HG02970 (cell line): ENCODE results near the gene XPNPEP3.
"Not testable (repeated sequence)": the region's sequence is repeated elsewhere in the genome, so short reads cannot be mapped to it uniquely, and the experiment has no call there.

Experiments
- ATAC-seq: cut with Tn5 transposase; IDR thresholded peaks from one replicate; pipeline ENCODE4 v1.9.1; 2021; ENCODE audit warnings: mild to moderate bottlenecking, moderate library complexity, moderate number of reproducible peaks; ENCODE audit not compliant: unreplicated experiment, low FRiP score

Gene XPNPEP3

DNA sequence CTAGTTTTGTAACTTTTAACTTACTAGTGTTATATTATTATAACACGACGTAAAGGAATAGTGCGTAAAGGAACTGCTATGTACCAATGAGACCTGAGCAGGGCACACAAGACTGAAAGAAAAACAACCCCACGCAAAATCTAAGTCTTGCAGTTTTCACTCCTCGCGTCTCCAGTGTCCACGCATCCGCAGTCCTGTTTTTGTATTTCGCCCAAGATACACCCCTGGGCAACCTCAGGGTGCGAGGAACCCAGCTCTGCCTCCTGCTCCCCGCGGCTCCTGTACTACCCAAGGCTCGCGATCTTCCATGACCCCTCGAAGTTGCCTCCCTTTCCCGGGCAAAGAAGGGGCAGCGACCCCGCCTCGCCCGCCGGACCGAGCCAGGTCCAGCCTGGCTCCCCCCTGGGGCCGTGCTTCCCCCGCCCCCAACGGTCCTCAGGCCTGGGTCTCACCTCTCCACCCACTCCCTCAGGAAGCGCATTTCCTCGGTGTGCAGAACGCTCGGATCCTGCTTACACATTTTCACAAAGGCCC lies 902 bp upstream of the XPNPEP3 start:
- peak; percentile 9 for ATAC-seq

DNA sequence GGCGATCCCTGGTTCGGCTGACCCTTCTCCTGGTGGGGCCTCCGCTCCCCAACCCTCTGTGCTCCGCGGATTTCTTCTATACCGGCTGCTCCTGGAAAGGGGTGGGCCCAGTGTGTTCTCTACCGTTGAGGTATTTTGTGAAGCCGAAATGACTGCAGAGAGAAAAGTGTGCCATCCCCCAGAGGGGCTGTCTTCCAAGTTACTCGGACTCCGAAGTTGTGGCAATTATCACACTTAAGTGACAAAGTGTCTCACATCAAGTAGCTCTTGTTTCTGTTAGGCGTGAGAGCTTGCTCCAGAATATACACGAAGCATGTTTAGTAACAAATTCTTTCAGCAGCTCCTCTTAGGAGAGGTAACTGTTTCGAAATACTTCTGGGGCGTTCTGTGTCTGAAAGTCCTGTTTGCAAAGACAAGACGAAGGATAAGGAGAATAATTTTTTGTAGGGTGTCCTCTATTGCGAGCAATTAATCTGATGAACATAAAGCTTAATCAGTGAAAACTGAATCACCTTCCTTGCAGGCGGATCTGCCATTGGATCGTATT lies 434 bp downstream of the XPNPEP3 start:
- ATAC-seq: no peak

GRCh38 chr22:40862013-40862412 lies 5.1 kb downstream of the XPNPEP3 start, which contains the start of gene DNAJB7:
Gene DNAJB7 (minus strand): TSS chr22:40862113. CDS start chr22:40861994, 119 bp downstream.
- ATAC-seq: no peak

GRCh38 chr22:40862537-40862936 lies 5.6 kb downstream of the XPNPEP3 start:
- ATAC-seq: no peak

DNA sequence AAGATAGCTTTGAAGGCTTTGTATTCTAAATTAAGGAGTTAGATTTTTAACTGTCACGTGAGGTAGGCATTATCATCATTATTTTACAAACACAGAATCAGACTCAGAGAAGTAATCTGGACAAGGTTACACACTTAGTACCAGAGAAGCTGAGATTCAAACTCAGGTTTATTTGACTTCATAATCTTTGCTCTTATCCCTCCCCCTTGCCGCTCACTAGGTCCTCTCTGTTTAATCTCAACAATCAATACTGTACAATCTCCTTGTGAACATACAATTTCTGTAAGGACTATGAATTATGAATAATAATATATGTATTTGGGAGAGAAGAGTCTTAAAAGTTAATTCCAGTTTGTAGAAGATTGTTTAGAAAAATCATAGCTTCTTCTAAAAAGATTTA lies 10.2 kb downstream of the XPNPEP3 start:
- ATAC-seq: no peak

- not testable (repeated sequence) for ATAC-seq
Observed at GRCh38 chr22:40868379-40868778, 11.4 kb downstream of the XPNPEP3 start.

DNA sequence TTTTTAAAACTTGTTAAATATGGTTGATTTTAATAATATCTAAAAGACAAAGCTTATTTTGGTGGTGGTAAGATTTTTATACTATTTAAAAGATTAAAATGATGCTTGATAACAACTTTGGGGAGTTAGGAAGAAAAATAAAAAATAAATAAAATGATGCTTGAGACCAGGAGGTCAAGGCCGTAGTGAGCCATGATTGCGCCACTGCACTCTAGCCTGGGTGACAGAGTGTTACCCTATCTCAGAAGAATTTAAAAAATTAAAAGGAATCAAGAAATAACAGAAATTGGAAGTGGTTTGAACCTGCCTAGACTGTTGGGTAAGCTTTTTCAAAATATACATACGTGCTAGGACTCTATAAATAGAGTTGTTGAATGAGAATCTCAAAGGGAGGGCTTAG lies 17.1 kb downstream of the XPNPEP3 start:
- ATAC-seq: no peak

GRCh38 chr22:40875111-40875510 lies 18.2 kb downstream of the XPNPEP3 start:
- no peak for ATAC-seq

DNA sequence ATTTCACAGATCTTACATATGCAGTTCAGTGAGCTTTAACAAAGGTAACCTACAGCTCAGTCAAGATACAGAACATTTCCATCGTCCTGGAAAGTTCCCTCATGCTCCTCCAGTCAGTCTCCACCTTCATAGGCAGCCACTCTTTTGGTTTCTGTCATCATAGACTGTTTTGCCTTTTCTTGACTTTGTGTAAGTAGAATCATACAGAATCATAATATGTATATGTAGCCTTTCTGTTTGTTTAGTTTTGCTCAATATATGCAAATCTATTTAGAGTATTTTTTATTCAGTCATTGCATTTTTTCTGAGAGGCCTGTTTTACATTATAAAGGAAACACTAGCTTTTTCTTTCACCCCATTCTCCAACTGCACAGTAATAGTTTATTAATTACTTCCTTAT lies 20.0 kb downstream of the XPNPEP3 start:
- ATAC-seq: no peak

GRCh38 chr22:40877488-40877887 lies 20.5 kb downstream of the XPNPEP3 start:
- ATAC-seq: no peak

DNA sequence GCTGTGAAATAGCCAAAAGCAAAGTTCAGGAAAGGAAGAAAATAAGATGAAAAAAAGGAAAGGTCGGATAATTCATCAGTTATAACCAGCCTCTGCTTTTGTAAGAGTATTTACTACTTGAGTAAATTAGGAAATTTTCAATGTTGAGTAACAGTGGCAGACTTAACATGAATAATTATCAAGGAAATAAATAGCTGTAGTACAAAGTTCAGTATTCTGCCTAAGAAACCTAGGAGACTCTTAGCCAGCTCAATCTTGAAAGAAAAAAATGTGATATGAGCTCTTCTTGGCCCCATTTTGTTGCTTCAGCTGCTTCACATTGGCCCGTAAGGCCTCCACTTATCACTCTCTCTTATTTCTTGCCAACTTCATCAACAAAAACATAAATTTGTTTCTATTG lies 22.0 kb downstream of the XPNPEP3 start:
- no peak for ATAC-seq

- no peak for ATAC-seq
Observed at GRCh38 chr22:40889116-40889515, 32.2 kb downstream of the XPNPEP3 start.

GRCh38 chr22:40890881-40891280 lies 33.9 kb downstream of the XPNPEP3 start:
- no peak for ATAC-seq

DNA sequence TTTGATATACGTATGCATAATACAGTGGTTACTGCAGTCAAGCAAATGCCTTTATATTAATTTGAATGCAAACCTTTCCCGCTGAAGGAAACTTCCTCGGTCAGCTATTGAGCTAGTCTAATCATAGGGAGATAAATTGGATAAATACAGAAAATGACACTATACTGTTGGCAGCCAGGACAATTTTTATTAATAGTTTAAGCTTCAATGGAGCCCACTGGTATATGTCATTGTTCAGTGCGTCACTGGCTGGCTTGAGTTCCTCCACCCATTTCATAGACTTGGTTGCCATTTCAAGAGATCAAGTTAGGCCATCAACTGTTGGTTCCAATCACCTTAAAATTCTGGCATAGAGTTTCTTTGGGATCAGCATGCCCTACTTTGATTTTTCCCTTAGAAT lies 37.5 kb downstream of the XPNPEP3 start:
- ATAC-seq: no peak

GRCh38 chr22:40898850-40899357 lies 42.0 kb downstream of the XPNPEP3 start:
- ATAC-seq: no peak

DNA sequence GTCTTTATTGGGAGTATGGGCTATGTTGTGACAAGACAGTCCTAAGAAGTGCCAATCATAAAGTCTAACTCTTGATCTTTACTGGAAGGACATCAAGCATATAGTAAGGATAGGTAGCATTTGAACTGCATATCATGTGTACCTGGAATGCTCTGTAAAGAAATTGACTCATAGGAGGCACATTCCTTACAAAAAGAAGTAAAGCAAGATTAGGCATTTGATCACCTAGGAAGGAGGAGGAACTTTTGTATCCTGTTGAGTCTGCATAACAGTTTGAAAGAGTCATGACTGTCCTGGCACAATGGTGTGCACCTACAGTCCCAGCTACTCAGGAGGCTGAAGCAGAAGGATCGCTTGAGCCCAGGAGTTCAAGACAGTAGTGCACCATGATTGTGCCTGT lies 47.2 kb downstream of the XPNPEP3 start:
- ATAC-seq: no peak

GRCh38 chr22:40908895-40909294 lies 51.9 kb downstream of the XPNPEP3 start:
- ATAC-seq: no peak

DNA sequence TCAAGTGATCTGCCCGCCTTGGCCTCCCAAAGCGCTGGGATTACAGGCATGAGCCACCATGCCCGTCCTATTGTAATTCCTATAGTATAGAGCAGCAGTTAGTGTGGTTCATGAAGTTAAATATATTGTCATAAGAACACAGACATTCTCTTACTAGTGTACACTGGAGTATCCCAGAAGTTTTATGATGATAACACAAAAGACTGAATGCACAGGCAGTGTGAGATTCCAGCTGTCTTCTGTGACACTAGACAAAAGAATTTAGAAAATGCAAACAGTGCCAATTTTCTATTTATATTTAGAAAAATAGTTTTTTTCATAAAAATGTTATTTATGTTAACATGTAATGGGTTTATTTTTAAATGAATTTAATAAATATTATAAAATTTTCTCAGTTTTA lies 54.8 kb downstream of the XPNPEP3 start:
- no peak for ATAC-seq

DNA sequence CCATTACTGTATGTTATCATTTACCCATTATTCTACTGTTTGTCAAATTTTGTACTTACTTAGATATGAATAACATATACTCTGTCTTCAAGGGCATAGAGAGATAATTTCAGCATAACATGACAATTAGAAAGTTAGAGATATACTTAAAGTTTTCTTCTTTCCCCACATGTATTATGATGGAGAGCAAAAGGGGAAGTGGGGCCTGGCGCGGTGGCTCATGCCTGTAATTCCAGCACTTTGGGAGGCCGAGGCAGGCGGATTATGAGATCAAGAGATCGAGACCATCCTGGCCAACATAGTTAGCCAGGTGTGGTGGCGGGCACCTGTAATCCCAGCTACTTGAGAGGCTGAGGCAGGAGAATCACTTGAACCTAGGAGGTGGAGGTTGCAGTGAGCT lies 56.0 kb downstream of the XPNPEP3 start:
- not testable (repeated sequence) for ATAC-seq

DNA sequence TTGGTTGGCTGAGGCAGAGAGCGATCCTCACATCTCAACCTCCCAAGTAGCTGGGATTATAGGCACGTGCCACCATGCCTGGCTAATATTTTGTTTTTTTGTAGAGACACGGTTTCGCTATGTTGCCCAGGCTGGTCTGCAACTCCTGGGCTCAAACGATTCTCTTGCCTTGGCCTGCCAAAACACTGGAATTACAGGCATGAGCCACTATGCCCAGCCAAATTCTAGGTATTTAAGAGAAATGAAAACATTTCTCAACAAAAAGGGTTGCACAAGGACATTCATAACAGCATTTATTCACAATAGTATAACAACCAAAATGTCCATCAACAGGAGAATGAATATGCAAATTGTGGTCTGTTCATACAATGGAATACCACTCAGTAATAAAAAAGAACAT lies 62.5 kb downstream of the XPNPEP3 start:
- no peak for ATAC-seq

GRCh38 chr22:40920526-40920925 lies 63.6 kb downstream of the XPNPEP3 start:
- no peak for ATAC-seq

DNA sequence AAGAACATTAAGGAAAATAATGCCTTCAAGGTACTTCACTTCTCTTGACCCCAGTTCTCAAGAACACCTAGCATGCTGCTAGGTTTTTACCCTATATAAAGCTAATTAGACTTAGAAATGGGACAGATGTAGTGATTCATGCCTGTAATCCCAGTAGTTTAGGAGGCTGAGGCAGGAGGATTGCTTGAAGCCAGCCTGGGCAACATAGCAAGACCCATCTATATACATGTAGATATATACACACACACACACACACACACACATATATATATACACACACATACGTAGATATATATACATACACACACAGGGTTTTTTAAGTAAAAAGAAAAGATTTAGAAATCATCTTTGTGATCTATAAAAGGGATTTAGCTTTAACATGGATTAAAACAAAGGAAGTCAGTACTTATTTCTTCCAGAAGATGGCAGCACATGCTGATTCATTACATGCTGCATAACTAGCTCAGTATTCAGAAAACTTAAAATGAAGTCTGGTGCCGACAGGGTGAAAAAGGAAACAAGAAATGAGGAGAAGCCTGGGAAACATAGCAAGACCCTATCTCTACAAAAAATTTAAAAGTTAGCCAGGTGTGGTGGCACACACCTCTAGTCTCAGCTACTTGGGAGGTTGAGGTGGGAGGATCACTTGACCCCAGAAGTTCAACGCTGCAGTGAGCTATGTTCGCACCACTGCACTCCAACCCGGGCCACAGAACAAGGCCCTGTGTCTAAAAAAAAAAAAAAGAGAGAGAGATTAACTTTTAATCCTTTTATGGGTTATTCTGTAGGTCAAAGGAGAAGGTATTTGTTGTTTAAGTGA lies 65.7 kb downstream of the XPNPEP3 start:
- no peak for ATAC-seq
